Fibroblast of lung (primary cell): Measurements from ENCODE around the gene DOP1A. TPM values are rescaled to one million over a fixed set of nuclear protein-coding genes. Genes with fewer than 3 reads are reported as not detected.

Experiments
- DNase-seq, 2 donors: peaks; one replicate each; pipeline versions ENCODE4 v3.0.0 to v3.0.0-alpha.2; 2010; ENCODE audit warnings: low read depth in 2 of 2
- H2AFZ ChIP-seq: 2 replicates; pipeline ENCODE4 v1.5.1; 2012; ENCODE audit warnings: low read length, control low read depth, inconsistent platforms
- H3K27ac ChIP-seq: 2 replicates; pipeline ENCODE4 v1.5.1; 2011; ENCODE audit warnings: low read length, control low read depth; ENCODE audit not compliant: insufficient read depth
- H3K27me3 ChIP-seq: 2 replicates; pipeline ENCODE4 v1.5.1; 2011; ENCODE audit warnings: mild to moderate bottlenecking, low read length; ENCODE audit not compliant: control insufficient read depth, insufficient read depth
- H3K36me3 ChIP-seq: 2 replicates; pipeline ENCODE4 v1.5.1; 2011; ENCODE audit warnings: low read length; ENCODE audit not compliant: control insufficient read depth, insufficient read depth
- H3K4me1 ChIP-seq: 2 replicates; pipeline ENCODE4 v1.5.1; 2011; ENCODE audit warnings: low read length; ENCODE audit not compliant: control insufficient read depth, insufficient read depth; ENCODE audit errors: extremely low read depth
- H3K4me2 ChIP-seq: 2 replicates; pipeline ENCODE4 v1.5.1; 2011; ENCODE audit warnings: low read length, control low read depth; ENCODE audit not compliant: insufficient read depth; ENCODE audit errors: extremely low read depth
- H3K4me3 ChIP-seq, 4 experiments: fragments of 200-600 bp in 1 of 4; sonication (generic) in 1 of 4; replicated peaks in 1 of 4; 2 replicates each; pipeline ENCODE4 v1.5.1; 2011 to 2016; ENCODE audit warnings: low read length in 4 of 4, low read depth in 3 of 4, mild to moderate bottlenecking in 3 of 4, control low read depth in 2 of 4, inconsistent platforms in 1 of 4, mixed read lengths in 1 of 4; ENCODE audit not compliant: insufficient read depth in 1 of 4; ENCODE audit errors: control extremely low read depth in 1 of 4
- H3K79me2 ChIP-seq: 2 replicates; pipeline ENCODE4 v1.5.1; 2012; ENCODE audit warnings: mild to moderate bottlenecking, low read length, inconsistent platforms; ENCODE audit not compliant: control insufficient read depth, insufficient read depth
- H3K9ac ChIP-seq: 2 replicates; pipeline ENCODE4 v1.5.1; 2011; ENCODE audit warnings: mild to moderate bottlenecking, low read length, control low read depth; ENCODE audit not compliant: insufficient read depth
- H3K9me3 ChIP-seq: 2 replicates; pipeline ENCODE4 v1.5.1; 2012; ENCODE audit warnings: low read depth, low read length; ENCODE audit not compliant: control insufficient read depth, insufficient read depth
- H4K20me1 ChIP-seq: 2 replicates; pipeline ENCODE4 v1.5.1; 2011; ENCODE audit warnings: low read length; ENCODE audit not compliant: control insufficient read depth, insufficient read depth; ENCODE audit errors: extremely low read depth
- CTCF ChIP-seq, 2 donors: IDR thresholded peaks in 1 of 2; conservative IDR thresholded peaks in 1 of 2; 1 replicate in 1 of 2; 2 replicates in 1 of 2; pipeline ENCODE4 v1.5.1; 2011 to 2012; ENCODE audit warnings: low read length in 2 of 2, control low read depth in 1 of 2, inconsistent platforms in 1 of 2, low read depth in 1 of 2, mild to moderate bottlenecking in 1 of 2
- EZH2 ChIP-seq: IDR thresholded peaks from 2 replicates; pipeline ENCODE4 v1.5.1; 2012; ENCODE audit warnings: low read length, control low read depth, mild to moderate bottlenecking; ENCODE audit errors: missing control alignments
- polyA plus RNA-seq, 2 donors: library from polyadenylated mRNA; depleted of rRNA in 1 of 2; stranded (reverse) in 1 of 2; unstranded in 1 of 2; fragments of >200 nt; gene quantifications; 2 replicates each; pipeline ENCODE4 v1.2.1, GENCODE V29; 2011 to 2012; ENCODE audit warnings: missing spikeins in 1 of 2
- total RNA-seq: library from RNA; depleted of rRNA; stranded (reverse); fragments of >200 nt; gene quantifications from 2 replicates; pipeline ENCODE4 v1.2.1, GENCODE V29; 2014

Gene DOP1A
- total and polyA plus RNA-seq, 2 donors (not counting 1 experiment from before 2014, with no cell fraction given), result 13.2 to 33.7 TPM

GRCh38 chr6:83216806-83217205 lies 149.3 kb downstream of the DOP1A start:
- Histone ChIP-seq H3K9ac (no peak overlapping the region), H3K27ac (no peak overlapping the region), H3K79me2 (no peaks in the 10 kb centered on the region), H3K4me3 (no peak overlapping the region), H3K36me3 (no peaks in the 10 kb centered on the region), H3K27me3 (no peaks in the 10 kb centered on the region), H3K9me3 (no peaks in the 10 kb centered on the region), H3K4me1 (peaks cover 2% of the 10 kb centered on the region), H2AFZ (no peak overlapping the region), H4K20me1 (no peaks in the 10 kb centered on the region), H3K4me2 (no peak overlapping the region)
- TF ChIP-seq EZH2, result no peak
- no peak for TF ChIP-seq CTCF (conservative IDR thresholded peaks at IDR 0.05 in 1 of 2, IDR thresholded peaks at IDR 0.05 in 1 of 2; ENCODE audit: low read depth in 1 of 2, low read length in 2 of 2)
- peak in 1 of 2 donors; percentile 36 for DNase-seq

Other genes starting within 250 kb of the DOP1A start
- gene UBE3D, start 1.8 kb upstream of the DOP1A start, total RNA-seq, result 5.6 and 6.7 TPM in 2 replicates
- 2.8 and 3.6 TPM in 2 replicates for gene UBE3D, start 1.8 kb upstream of the DOP1A start, polyA plus RNA-seq
- gene PGM3, start 125.6 kb downstream of the DOP1A start, total RNA-seq, result 69.2 and 71.9 TPM in 2 replicates
- gene PGM3, start 125.6 kb downstream of the DOP1A start, polyA plus RNA-seq, result 74.0 and 107 TPM in 2 replicates
- 3.6 and 4.6 TPM in 2 replicates for gene RWDD2A, start 125.7 kb downstream of the DOP1A start, total RNA-seq
- 4.0 and 6.9 TPM in 2 replicates for gene RWDD2A, start 125.7 kb downstream of the DOP1A start, polyA plus RNA-seq